ENCODE measurements around the gene PLA1A. TPM values are rescaled to one million over a fixed set of nuclear protein-coding genes. Genes with fewer than 3 reads are reported as not detected.
A peak's percentile ranks its signal among the peaks of the same experiment; 100 is the strongest.

PLA1A gene
- total and polyA plus RNA-seq, 10 of the 15 experiments (the other 5 are each of a cell fraction or from before 2014, with no cell fraction given): 2.9 to 106 (median 4.8) TPM

- Histone ChIP-seq H3K4me2 (ENCODE audit: control insufficient read depth, insufficient read depth) (peak overlapping the region; percentile 98), H4K20me1 (ENCODE audit: control insufficient read depth, insufficient read depth) (no peaks in the 10 kb centered on the region), H3K9ac (ENCODE audit: control insufficient read depth, insufficient read depth, low read length) (peak overlapping the region; percentile 99), H3K27ac (ENCODE audit: control insufficient read depth, insufficient read depth) (peak overlapping the region; percentile 98), H3K4me1 (ENCODE audit: control insufficient read depth, insufficient read depth, low read length) (peaks cover 21% of the 10 kb centered on the region), H3K27me3 (replicated peaks in 1 of 2; ENCODE audit: control insufficient read depth in 2 of 2, insufficient read depth in 2 of 2, low read length in 1 of 2) (no peaks in the 10 kb centered on the region), H3K79me2 (ENCODE audit: control insufficient read depth, insufficient read depth, low read length) (peaks cover 73% of the 10 kb centered on the region), H3K4me3 (peak overlapping the region; percentile 76), H3K36me3 (ENCODE audit: control insufficient read depth in 2 of 2, insufficient read depth in 2 of 2, low read length in 1 of 2) (no peaks in the 10 kb centered on the region), H2AFZ (ENCODE audit: control insufficient read depth, low read depth, low read length) (peak overlapping the region; percentile 65), H3K9me3 (replicated peaks; ENCODE audit: control insufficient read depth, insufficient read depth, low read length) (peaks cover 2% of the 10 kb centered on the region; the same call in 2 of the 3 replicates)
- FAIRE-seq (no peak), ATAC-seq (peak; percentile 2), DNase-seq (ENCODE audit: low read depth, low spot score) (no peak)
- intact Hi-C loops (cut with micrococcal nuclease; ENCODE audit: unreplicated experiment) (no loop called here), in situ Hi-C loops (cut with MboI) (no loop called here)
- no TSS peak for BruUV-seq (replicated peaks)
- ChIA-PET POLR2A (interaction anchor here (0.5 to 6.4 kb wide), 16 partner anchors 9 to 120 kb away, joined by 3 to 104 read pairs (median 6); partner anchors contain the start of genes ADPRH, COX17, PLA1A and TIMMDC1), SMC1A (ENCODE audit: uncharacterized antibody, unreplicated experiment) (interaction anchor here (0.9 to 8.9 kb wide), 19 partner anchors 9 to 291 kb away, joined by 3 to 151 read pairs (median 14); partner anchors contain the start of genes ADPRH, COX17 and PLA1A), CTCF (interaction anchor here (0.7 to 6.0 kb wide), 19 partner anchors 10 to 678 kb away, joined by 3 to 60 read pairs (median 6); partner anchors contain the start of gene ARHGAP31), RAD21 (ENCODE audit: unreplicated experiment) (interaction anchor here (0.7 to 11.9 kb wide), 19 partner anchors 9 to 208 kb away, joined by 3 to 239 read pairs (median 5); partner anchors contain the start of genes ADPRH, COX17 and TIMMDC1)
- TF ChIP-seq CREM (IDR thresholded peaks at IDR 0.05; ENCODE audit: low read depth): 0 out of 2 replicates have a peak, but pooled peaks have one; percentile 5
- peak; percentile 44 for TF ChIP-seq POLR2A (IDR thresholded peaks at IDR 0.05; ENCODE audit: low read depth, low read length)
- TF ChIP-seq TAF1 (IDR thresholded peaks at IDR 0.05; ENCODE audit: borderline replicate concordance, low read depth, low read length): no peak
- TF ChIP-seq ZNF384 (IDR thresholded peaks at IDR 0.05; ENCODE audit: borderline replicate concordance, low read depth, low read length): peak; percentile 79
- peak; percentile 15 for TF ChIP-seq RUNX3 (IDR thresholded peaks at IDR 0.05; ENCODE audit: low read length)
- TF ChIP-seq NRF1 (conservative IDR thresholded peaks at IDR 0.05; ENCODE audit: low read depth, low read length): no peak
- 0 out of 2 replicates have a peak, but pooled peaks have one; percentile 49 for TF ChIP-seq PML (IDR thresholded peaks at IDR 0.05; ENCODE audit: low read length)
- WGBS (ENCODE audit: insufficient coverage, insufficient replicate concordance, low lambda C conversion rate, missing lambda C conversion rate): 0% methylated on average over 4 of the region's 5 CpGs
Observed at GRCh38 chr3:119560160-119560559, 37.5 kb upstream of the PLA1A start.

Measured in GM12878 (cell line).